Karpas-422 (cell line): ENCODE data around the gene RUSC2. TPM values are rescaled to one million over a fixed set of nuclear protein-coding genes. Genes with fewer than 3 reads are reported as not detected.

Experiments
- DNase-seq: peaks from one replicate; pipeline ENCODE4 v3.0.0-alpha.2; 2015
- H2AFZ ChIP-seq: fragments of 200-600 bp; sonication (generic); 2 replicates; pipeline ENCODE4 v1.6.1; 2014; ENCODE audit warnings: antibody characterized with exemption, low read length, mixed read lengths
- H3K27ac ChIP-seq: fragments of 200-600 bp; sonication (generic); 2 replicates; pipeline ENCODE4 v1.5.1; 2014; ENCODE audit warnings: mild to moderate bottlenecking, low read length, moderate library complexity
- H3K27me3 ChIP-seq: fragments of 200-600 bp; sonication (generic); 2 replicates; pipeline ENCODE4 v1.6.1; 2014; ENCODE audit warnings: low read length, mixed read lengths
- H3K36me3 ChIP-seq: fragments of 200-600 bp; sonication (generic); 2 replicates; pipeline ENCODE4 v1.6.1; 2014; ENCODE audit warnings: low read length, mixed read lengths; ENCODE audit not compliant: insufficient read depth
- H3K4me1 ChIP-seq: fragments of 200-600 bp; sonication (generic); 2 replicates; pipeline ENCODE4 v1.6.1; 2014; ENCODE audit warnings: mild to moderate bottlenecking, low read length, mixed read lengths
- H3K4me2 ChIP-seq: fragments of 200-600 bp; sonication (generic); 2 replicates; pipeline ENCODE4 v1.6.1; 2014; ENCODE audit warnings: low read length, low read depth, mild to moderate bottlenecking; ENCODE audit not compliant: poor library complexity, severe bottlenecking
- H3K4me3 ChIP-seq: fragments of 200-600 bp; sonication (generic); 2 replicates; pipeline ENCODE4 v1.5.1; 2014; ENCODE audit warnings: mild to moderate bottlenecking, antibody characterized with exemption, low read length, mixed read lengths
- H3K79me2 ChIP-seq: fragments of 200-600 bp; sonication (generic); 2 replicates; pipeline ENCODE4 v1.6.1; 2014; ENCODE audit warnings: mild to moderate bottlenecking, low read length, mixed read lengths
- H3K9ac ChIP-seq: fragments of 200-600 bp; sonication (generic); 2 replicates; pipeline ENCODE4 v1.6.0; 2014; ENCODE audit warnings: low read length
- H3K9me2 ChIP-seq: fragments of 200-600 bp; sonication (generic), shearing (Covaris generic); replicated peaks from 2 replicates; pipeline ENCODE4 v1.6.0; 2014; ENCODE audit warnings: mild to moderate bottlenecking, low read length, moderate library complexity; ENCODE audit not compliant: insufficient read depth
- H3K9me3 ChIP-seq: fragments of 300-700, 200-600 bp; sonication (generic); 2 replicates; pipeline ENCODE4 v1.6.1; 2014; ENCODE audit warnings: low read length, mixed read lengths
- H4K20me1 ChIP-seq: fragments of 200-600 bp; sonication (generic); 2 replicates; pipeline ENCODE4 v1.6.1; 2014; ENCODE audit warnings: mild to moderate bottlenecking, antibody characterized with exemption, low read length, low read depth; ENCODE audit not compliant: insufficient read depth
- total RNA-seq: library from RNA; depleted of rRNA; stranded (reverse); fragments of >200 nt; shearing (Covaris generic); gene quantifications from 2 replicates; pipeline ENCODE4 v1.2.3, GENCODE V29; 2014; ENCODE audit warnings: low replicate concordance; rRNA removed

Gene RUSC2
- total RNA-seq, 1 experiment from 2014 or later, result not detected

GRCh38 chr9:35537913-35538312 lies 48.0 kb downstream of the RUSC2 start:
- H3K27me3 ChIP-seq, result no peaks in the 10 kb centered on the region
- no peak for DNase-seq
- H3K4me1 ChIP-seq, result no peaks in the 10 kb centered on the region
- H3K4me3 ChIP-seq, result no peak overlapping the region
- H4K20me1 ChIP-seq, result no peaks in the 10 kb centered on the region
- H3K9me3 ChIP-seq, result no peaks in the 10 kb centered on the region
- no peaks in the 10 kb centered on the region for H3K36me3 ChIP-seq
- no peaks in the 10 kb centered on the region for H3K9me2 ChIP-seq
- no peak overlapping the region for H3K27ac ChIP-seq
- H3K9ac ChIP-seq, result no peak overlapping the region
- no peak overlapping the region for H2AFZ ChIP-seq
- no peaks in the 10 kb centered on the region for H3K79me2 ChIP-seq
- no peak overlapping the region for H3K4me2 ChIP-seq

GRCh38 chr9:35538361-35539234 lies 48.7 kb downstream of the RUSC2 start:
- H3K36me3 ChIP-seq, result no peaks in the 10 kb centered on the region
- no peak overlapping the region for H3K9ac ChIP-seq
- no peaks in the 10 kb centered on the region for H3K4me1 ChIP-seq
- no peak overlapping the region for H3K27ac ChIP-seq
- no peak overlapping the region for H3K4me2 ChIP-seq
- DNase-seq, result no peak
- H2AFZ ChIP-seq, result no peak overlapping the region
- no peaks in the 10 kb centered on the region for H3K9me3 ChIP-seq
- no peaks in the 10 kb centered on the region for H3K9me2 ChIP-seq
- H3K79me2 ChIP-seq, result no peaks in the 10 kb centered on the region
- no peak overlapping the region for H3K4me3 ChIP-seq
- no peaks in the 10 kb centered on the region for H3K27me3 ChIP-seq
- H4K20me1 ChIP-seq, result no peaks in the 10 kb centered on the region

Other genes with a start within 250 kb of the RUSC2 start
- gene TESK1, start 115.2 kb downstream of the RUSC2 start, total RNA-seq, result 20.2 and 30.6 TPM in 2 replicates
- gene CD72, start 128.3 kb downstream of the RUSC2 start, total RNA-seq, result 5.6 and 7.8 TPM in 2 replicates
- 97.6 and 117 TPM in 2 replicates for gene SIT1, start 160.8 kb downstream of the RUSC2 start, total RNA-seq
- 23,349 and 56,129 TPM in 2 replicates for gene RMRP, start 167.9 kb downstream of the RUSC2 start, total RNA-seq
- gene CCDC107, start 168.2 kb downstream of the RUSC2 start, total RNA-seq, result 13.2 and 24.0 TPM in 2 replicates
- 15.3 and 16.0 TPM in 2 replicates for gene ARHGEF39, start 175.1 kb downstream of the RUSC2 start, total RNA-seq
- 26.8 and 35.2 TPM in 2 replicates for gene CA9, start 183.8 kb downstream of the RUSC2 start, total RNA-seq
- 0.19 TPM in 1 of 2 replicates, not detected in the other for gene TPM2, start 199.8 kb downstream of the RUSC2 start, total RNA-seq
- 54.2 and 94.0 TPM in 2 replicates for gene TLN1, start 242.1 kb downstream of the RUSC2 start, total RNA-seq
- 10.8 and 17.1 TPM in 2 replicates for gene CREB3, start 242.6 kb downstream of the RUSC2 start, total RNA-seq